Caco-2 (cell line): ENCODE results near the gene ACLY. TPM values are rescaled to one million over a fixed set of nuclear protein-coding genes. Genes with fewer than 3 reads are reported as not detected.

Source experiments
- BruUV-seq: library from RNA; stranded (reverse); fragments of 400-500 nt; replicated peaks from 2 replicates; lab custom pipeline; 2021; lab: Mats Ljungman, UMichigan
- CTCF ChIA-PET: fragments of 300-600 bp; sonication (Branson Sonifier 250); formaldehyde crosslinking; loops from one replicate; lab custom pipeline; 2022; ENCODE audit warnings: antibody characterized with exemption; lab: Charles Lee
- POLR2A ChIA-PET: fragments of 300-600 bp; sonication (Branson Sonifier 250); formaldehyde crosslinking; loops from one replicate; lab custom pipeline; 2022; ENCODE audit warnings: antibody characterized with exemption; lab: Charles Lee
- DNase-seq, 2 experiments: peaks; one replicate each; pipeline versions ENCODE4 v3.0.0 to v3.0.0-alpha.2; 2020 to 2022
- H3K27me3 ChIP-seq: replicated peaks from 2 replicates; pipeline ENCODE4 v1.6.0; 2011; ENCODE audit warnings: low read length; ENCODE audit not compliant: control insufficient read depth, insufficient read depth
- H3K36me3 ChIP-seq: 2 replicates; pipeline ENCODE4 v1.5.1; 2011; ENCODE audit warnings: low read length; ENCODE audit not compliant: control insufficient read depth, insufficient read depth
- H3K4me1 ChIP-seq: fragments of 250-450 bp; sonication (Bioruptor Pico); 2 replicates; pipeline ENCODE4 v1.5.1; 2020; ENCODE audit warnings: mild to moderate bottlenecking
- H3K4me3 ChIP-seq: 2 replicates; pipeline ENCODE4 v1.5.1; 2011; ENCODE audit warnings: low read depth, mild to moderate bottlenecking, control low read depth, low read length
- H3K9me3 ChIP-seq: fragments of 250-450 bp; sonication (Bioruptor Pico); 2 replicates; pipeline ENCODE4 v1.5.1; 2020; ENCODE audit warnings: mild to moderate bottlenecking, moderate library complexity
- H3K27ac Mint-ChIP-seq: one replicate; pipeline ENCODE4 v1.8.0; 2022; ENCODE audit warnings: mixed read lengths; ENCODE audit not compliant: unreplicated experiment
- H3K27me3 Mint-ChIP-seq: one replicate; pipeline ENCODE4 v1.8.0; 2022; ENCODE audit warnings: mixed read lengths; ENCODE audit not compliant: insufficient read depth, unreplicated experiment
- H3K36me3 Mint-ChIP-seq: one replicate; pipeline ENCODE4 v1.8.0; 2022; ENCODE audit warnings: mild to moderate bottlenecking, mixed read lengths; ENCODE audit not compliant: insufficient read depth, unreplicated experiment
- H3K4me1 Mint-ChIP-seq: one replicate; pipeline ENCODE4 v1.8.0; 2022; ENCODE audit warnings: low read depth, mixed read lengths; ENCODE audit not compliant: unreplicated experiment
- H3K4me3 Mint-ChIP-seq: one replicate; pipeline ENCODE4 v1.8.0; 2022; ENCODE audit warnings: mild to moderate bottlenecking, moderate library complexity, mixed read lengths; ENCODE audit not compliant: unreplicated experiment
- H3K9me3 Mint-ChIP-seq: one replicate; pipeline ENCODE4 v1.8.0; 2022; ENCODE audit warnings: mixed read lengths; ENCODE audit not compliant: unreplicated experiment
- intact Hi-C: fragments of 100-400 bp; cut with micrococcal nuclease; formaldehyde crosslinking; loops from one replicate; pipeline ENCODE4 v1.10.0; 2022; ENCODE audit not compliant: unreplicated experiment
- total RNA-seq: library from RNA; stranded (reverse); gene quantifications from 2 replicates; pipeline ENCODE4 v1.2.3, GENCODE V29; 2022
- TF ChIP-seq, protein P1 (sequence below), 2 experiments: fragments of 200-600 bp in 1 of 2; IDR thresholded peaks; 1 replicate in 1 of 2; 2 replicates in 1 of 2; pipeline versions ENCODE4 v1.5.1 to v1.8.0; 2011 to 2022; ENCODE audit warnings: antibody characterized with exemption in 1 of 2, control low read depth in 1 of 2, inconsistent platforms in 1 of 2, low read depth in 1 of 2, low read length in 1 of 2, mild to moderate bottlenecking in 1 of 2, moderate library complexity in 1 of 2; ENCODE audit not compliant: insufficient read depth in 1 of 2, severe bottlenecking in 1 of 2, unreplicated experiment in 1 of 2

Gene ACLY
- total RNA-seq, 1 experiment from 2014 or later, result 246 TPM

DNA sequence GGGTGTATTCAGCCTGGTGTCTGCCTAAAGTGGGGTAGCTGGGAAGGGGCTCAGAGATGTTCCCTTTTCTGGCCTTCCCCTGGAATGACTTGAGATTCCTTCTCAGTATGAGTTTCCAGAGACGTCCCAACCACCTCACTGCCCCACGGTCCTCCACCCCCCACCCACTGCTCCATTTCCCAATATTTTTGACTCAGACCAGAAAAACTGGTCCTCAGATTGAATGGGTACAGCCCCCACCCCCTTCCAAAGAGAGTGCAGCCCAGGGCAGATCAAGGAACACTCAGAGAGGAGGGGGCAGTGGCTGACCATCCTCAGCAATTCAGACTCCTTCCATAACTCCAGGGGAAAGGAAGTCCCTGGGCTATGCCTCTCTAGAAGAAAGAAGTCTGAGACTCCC lies 3.2 kb downstream of the ACLY start:
- ChIA-PET POLR2A (no interaction called here), CTCF (interaction anchor here (0.9 to 1.1 kb wide), 2 partner anchors 16 to 44 kb away, joined by 4 to 8 read pairs; no protein-coding TSS in a partner anchor)
- peaks cover 35% of the 10 kb centered on the region for H3K4me1 Mint-ChIP-seq
- no peak overlapping the region for H3K4me3 ChIP-seq
- TF ChIP-seq, protein P1, sequence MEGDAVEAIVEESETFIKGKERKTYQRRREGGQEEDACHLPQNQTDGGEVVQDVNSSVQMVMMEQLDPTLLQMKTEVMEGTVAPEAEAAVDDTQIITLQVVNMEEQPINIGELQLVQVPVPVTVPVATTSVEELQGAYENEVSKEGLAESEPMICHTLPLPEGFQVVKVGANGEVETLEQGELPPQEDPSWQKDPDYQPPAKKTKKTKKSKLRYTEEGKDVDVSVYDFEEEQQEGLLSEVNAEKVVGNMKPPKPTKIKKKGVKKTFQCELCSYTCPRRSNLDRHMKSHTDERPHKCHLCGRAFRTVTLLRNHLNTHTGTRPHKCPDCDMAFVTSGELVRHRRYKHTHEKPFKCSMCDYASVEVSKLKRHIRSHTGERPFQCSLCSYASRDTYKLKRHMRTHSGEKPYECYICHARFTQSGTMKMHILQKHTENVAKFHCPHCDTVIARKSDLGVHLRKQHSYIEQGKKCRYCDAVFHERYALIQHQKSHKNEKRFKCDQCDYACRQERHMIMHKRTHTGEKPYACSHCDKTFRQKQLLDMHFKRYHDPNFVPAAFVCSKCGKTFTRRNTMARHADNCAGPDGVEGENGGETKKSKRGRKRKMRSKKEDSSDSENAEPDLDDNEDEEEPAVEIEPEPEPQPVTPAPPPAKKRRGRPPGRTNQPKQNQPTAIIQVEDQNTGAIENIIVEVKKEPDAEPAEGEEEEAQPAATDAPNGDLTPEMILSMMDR (IDR thresholded peaks at IDR 0.05; ENCODE audit: insufficient read depth in 1 of 2, low read depth in 1 of 2, low read length in 1 of 2, severe bottlenecking in 1 of 2, unreplicated experiment in 1 of 2), result no peak
- intact Hi-C loops, result loop anchor here (2.0 kb wide), 1 partner anchor 21 kb away; no protein-coding TSS in a partner anchor
- no peaks in the 10 kb centered on the region for H3K27me3 ChIP-seq
- peaks cover 8% of the 10 kb centered on the region for H3K36me3 ChIP-seq
- no peaks in the 10 kb centered on the region for H3K9me3 ChIP-seq
- H3K27ac Mint-ChIP-seq, result peak overlapping the region; percentile 63
- peak overlapping the region; percentile 94 for H3K4me3 Mint-ChIP-seq
- H3K36me3 Mint-ChIP-seq, result peaks cover 80% of the 10 kb centered on the region
- peaks cover 45% of the 10 kb centered on the region for H3K4me1 ChIP-seq
- H3K9me3 Mint-ChIP-seq, result no peaks in the 10 kb centered on the region
- no TSS peak for BruUV-seq
- peak in 1 of 2 experiments; percentile 63 for DNase-seq
- no peaks in the 10 kb centered on the region for H3K27me3 Mint-ChIP-seq

DNA sequence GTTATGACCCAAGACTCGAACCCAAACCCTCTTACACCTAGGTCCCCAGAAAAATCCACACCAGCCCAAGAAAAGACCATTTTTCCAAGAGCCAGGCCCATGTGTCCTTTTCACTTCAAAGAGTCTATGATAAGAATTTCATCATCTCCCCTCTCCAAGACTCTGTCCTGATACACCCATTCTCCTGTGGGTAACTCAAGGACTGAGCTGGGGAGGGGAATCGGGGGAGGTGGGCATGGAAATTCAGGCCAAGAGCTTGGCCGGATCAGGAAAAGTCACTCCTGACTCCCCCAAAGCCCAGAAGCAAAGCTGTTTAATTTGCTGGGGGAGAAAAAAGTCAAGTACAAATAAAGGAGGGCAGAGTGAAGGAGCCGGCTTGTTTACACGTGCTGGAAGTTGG lies 3.7 kb downstream of the ACLY start:
- peaks cover 35% of the 10 kb centered on the region for H3K4me1 Mint-ChIP-seq
- H3K27me3 Mint-ChIP-seq, result no peaks in the 10 kb centered on the region
- peaks cover 40% of the 10 kb centered on the region for H3K4me1 ChIP-seq
- H3K36me3 Mint-ChIP-seq, result peaks cover 86% of the 10 kb centered on the region
- no peaks in the 10 kb centered on the region for H3K9me3 Mint-ChIP-seq
- peak overlapping the region; percentile 94 for H3K4me3 Mint-ChIP-seq
- ChIA-PET CTCF (interaction anchor here (0.9 to 1.3 kb wide), 4 partner anchors 16 to 50 kb away, joined by 4 to 8 read pairs (median 4); partner anchors contain the start of gene ODAD4), POLR2A (interaction anchor here (1.9 kb wide), 1 partner anchor 15 kb away, joined by 12 read pairs; the partner anchor contains the start of gene ODAD4)
- intact Hi-C loops, result loop anchor here (2.0 kb wide), 1 partner anchor 20 kb away; no protein-coding TSS in a partner anchor
- no TSS peak for BruUV-seq
- no peak overlapping the region for H3K4me3 ChIP-seq
- no peaks in the 10 kb centered on the region for H3K27me3 ChIP-seq
- no peak for DNase-seq
- TF ChIP-seq, protein P1 (IDR thresholded peaks at IDR 0.05; ENCODE audit: insufficient read depth in 1 of 2, low read depth in 1 of 2, low read length in 1 of 2, severe bottlenecking in 1 of 2, unreplicated experiment in 1 of 2), result no peak
- H3K36me3 ChIP-seq, result peaks cover 8% of the 10 kb centered on the region
- H3K27ac Mint-ChIP-seq, result peak overlapping the region; percentile 63
- H3K9me3 ChIP-seq, result no peaks in the 10 kb centered on the region

DNA sequence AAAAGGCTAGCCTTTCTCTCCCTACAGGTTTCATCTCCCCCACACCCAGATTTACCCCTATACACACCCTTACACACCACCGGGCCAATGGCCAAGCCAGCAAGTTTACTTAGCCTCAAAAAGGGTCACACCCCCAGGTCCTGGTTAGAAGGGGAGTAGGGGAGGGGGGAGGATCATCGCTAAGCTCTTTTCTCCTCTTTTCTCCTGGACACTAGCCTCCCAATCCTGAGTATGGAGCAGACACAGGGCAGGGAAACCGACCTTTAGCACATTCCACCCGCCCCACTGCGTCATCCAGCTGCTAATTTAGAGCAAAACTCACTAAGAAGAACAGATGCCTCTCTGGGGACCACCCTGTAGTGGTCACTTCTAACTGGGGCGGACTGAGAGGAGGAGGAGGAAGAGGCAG lies 4.4 kb downstream of the ACLY start:
- intact Hi-C loops, result loop anchor here (2.0 kb wide), 1 partner anchor 20 kb away; no protein-coding TSS in a partner anchor
- Histone ChIP-seq H3K36me3 (peaks cover 10% of the 10 kb centered on the region), H3K27me3 (no peaks in the 10 kb centered on the region), H3K9me3 (no peaks in the 10 kb centered on the region), H3K4me1 (peaks cover 38% of the 10 kb centered on the region), H3K4me3 (peak overlapping the region; percentile 15; the same call in 1 of the 2 replicates)
- peak overlapping the region; percentile 63 for H3K27ac Mint-ChIP-seq
- BruUV-seq, result no TSS peak
- H3K4me3 Mint-ChIP-seq, result peak overlapping the region; percentile 94
- TF ChIP-seq, protein P1 (IDR thresholded peaks at IDR 0.05; ENCODE audit: insufficient read depth in 1 of 2, low read depth in 1 of 2, low read length in 1 of 2, severe bottlenecking in 1 of 2, unreplicated experiment in 1 of 2), result no peak
- peaks cover 89% of the 10 kb centered on the region for H3K36me3 Mint-ChIP-seq
- H3K9me3 Mint-ChIP-seq, result no peaks in the 10 kb centered on the region
- no peaks in the 10 kb centered on the region for H3K27me3 Mint-ChIP-seq
- ChIA-PET POLR2A (interaction anchor here (1.9 kb wide), 1 partner anchor 16 kb away, joined by 12 read pairs; the partner anchor contains the start of gene ODAD4), CTCF (interaction anchor here (0.5 to 1.3 kb wide), 4 partner anchors 16 to 278 kb away, joined by 4 to 8 read pairs (median 4); partner anchors contain the start of gene ODAD4)
- peaks cover 39% of the 10 kb centered on the region for H3K4me1 Mint-ChIP-seq
- DNase-seq, result peak; percentile 57 to 65
